Stimulated activated CD8-positive, alpha-beta memory T cell treated with anti-CD3 and anti-CD28 coated beads, Interleukin-12 subunit alpha, Interleukin-12 subunit beta, amount 100 ng/mL, for 4 hours (primary cell): ENCODE data around the gene KLHL36.
"Not testable (repeated sequence)": the region's sequence is repeated elsewhere in the genome, so short reads cannot be mapped to it uniquely, and the experiment has no call there.

Experiments used
- DNase-seq: peaks from one replicate; pipeline ENCODE4 v3.0.0-alpha.2; 2020; ENCODE audit warnings: low read depth

KLHL36 gene

DNA sequence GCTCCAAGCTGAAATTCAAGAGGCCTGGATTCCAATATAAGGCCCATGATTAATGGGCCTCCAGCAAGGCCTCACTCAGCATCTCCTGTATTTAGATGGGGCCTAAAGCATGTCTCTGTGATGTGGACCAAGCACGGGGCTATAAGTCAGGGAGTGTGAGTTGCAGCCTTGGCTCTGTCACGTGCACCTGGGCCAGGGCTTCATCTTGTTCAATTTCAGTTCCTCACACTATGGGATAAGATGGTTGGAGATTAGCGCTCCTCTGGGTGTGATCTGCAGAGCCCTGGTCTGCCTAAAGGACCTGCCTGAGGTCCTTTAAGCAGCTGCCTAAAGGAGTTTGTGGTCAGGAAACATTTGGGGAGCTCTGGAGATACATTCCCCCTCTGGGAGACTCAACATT lies 25.2 kb downstream of the KLHL36 start:
- DNase-seq = no peak

DNA sequence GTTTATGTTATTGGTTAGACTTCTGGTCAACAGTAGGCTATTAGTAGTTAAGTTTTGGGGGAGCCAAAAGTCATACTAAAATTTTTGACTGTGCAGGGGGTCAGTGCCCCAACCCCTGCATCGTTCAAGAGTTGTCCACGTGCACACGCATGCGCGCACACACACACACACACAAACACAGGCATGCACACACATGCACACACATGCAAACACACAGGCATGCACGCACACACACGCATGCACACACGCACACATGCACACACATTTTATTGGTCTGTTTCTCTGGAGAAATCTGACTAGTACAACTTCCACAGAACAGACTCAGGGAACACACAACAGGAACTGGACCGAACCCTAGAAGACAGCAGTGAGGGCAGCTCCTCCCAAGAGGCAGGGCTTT lies 27.1 kb downstream of the KLHL36 start:
- no peak for DNase-seq

DNA sequence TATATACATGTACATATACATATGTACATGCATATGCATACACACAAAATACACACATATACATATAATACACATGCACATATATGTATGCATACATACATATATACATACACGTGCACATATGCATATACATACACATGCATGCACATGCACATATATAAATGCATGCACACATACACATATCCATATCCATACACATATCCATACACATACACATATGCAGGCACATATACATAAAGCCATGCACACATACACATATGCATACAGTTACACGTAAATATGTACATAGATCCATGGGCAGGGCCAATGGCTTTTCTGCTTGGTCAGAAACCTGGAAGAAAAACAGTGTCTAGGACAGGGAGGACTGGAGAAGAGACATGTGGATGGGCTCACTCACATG lies 27.6 kb downstream of the KLHL36 start:
- no peak for DNase-seq

DNA sequence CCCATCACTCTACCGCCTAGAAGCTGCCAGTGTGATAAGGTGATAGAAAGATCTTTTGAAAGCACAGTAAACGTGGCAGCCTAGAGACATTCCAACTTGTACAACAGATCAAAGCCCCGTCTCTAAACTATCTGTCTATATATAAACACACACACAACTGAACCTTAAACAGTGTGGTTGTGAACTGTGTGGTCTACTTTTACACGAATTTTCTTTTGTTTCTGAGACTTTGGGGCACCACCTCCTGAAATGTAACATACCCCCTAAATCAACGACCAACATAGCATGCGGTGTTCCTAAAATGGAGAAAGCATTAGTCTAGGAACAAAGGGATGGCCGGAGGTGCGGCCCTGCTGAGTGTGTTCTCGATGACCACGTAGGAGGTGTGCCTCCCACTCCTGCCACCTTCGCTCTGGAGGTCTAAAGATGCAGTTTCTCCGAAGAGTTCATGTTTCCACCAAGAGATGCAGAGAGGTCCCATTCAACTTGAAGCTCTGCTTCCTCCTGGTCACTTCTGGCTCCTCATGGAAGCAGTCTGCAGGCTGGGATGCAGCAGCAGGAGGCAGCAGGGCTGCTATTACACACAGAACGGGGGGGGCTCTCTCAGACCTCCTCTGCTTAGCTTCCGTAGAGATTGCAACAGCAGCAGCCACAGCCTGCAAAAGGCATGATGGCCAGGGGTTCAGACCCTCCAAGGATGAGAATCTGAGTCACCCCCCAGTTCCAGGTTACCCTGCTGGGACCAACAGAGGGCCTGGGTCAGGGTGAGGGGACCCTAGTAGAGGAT lies 28.9 kb downstream of the KLHL36 start:
- no peak for DNase-seq

DNA sequence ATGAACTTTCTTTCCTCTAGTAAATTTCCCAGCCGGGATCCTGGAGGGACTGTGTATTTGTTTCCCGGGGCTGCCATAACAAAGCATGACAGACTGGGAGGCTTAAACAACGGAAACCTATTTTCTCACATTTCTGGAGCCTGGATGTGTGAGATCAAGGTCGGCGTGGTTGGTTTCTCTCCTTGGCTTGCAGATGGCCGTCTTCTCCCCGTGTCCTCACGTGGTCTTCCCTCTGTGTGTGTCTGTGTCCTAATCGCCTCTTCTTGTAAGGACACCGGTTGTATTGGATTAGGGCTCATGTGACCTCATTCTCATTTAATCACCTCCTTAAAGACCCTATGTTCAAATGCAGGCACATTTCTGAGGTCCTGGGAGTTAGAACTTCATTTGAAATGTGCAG lies 29.5 kb downstream of the KLHL36 start:
- no peak for DNase-seq

DNA sequence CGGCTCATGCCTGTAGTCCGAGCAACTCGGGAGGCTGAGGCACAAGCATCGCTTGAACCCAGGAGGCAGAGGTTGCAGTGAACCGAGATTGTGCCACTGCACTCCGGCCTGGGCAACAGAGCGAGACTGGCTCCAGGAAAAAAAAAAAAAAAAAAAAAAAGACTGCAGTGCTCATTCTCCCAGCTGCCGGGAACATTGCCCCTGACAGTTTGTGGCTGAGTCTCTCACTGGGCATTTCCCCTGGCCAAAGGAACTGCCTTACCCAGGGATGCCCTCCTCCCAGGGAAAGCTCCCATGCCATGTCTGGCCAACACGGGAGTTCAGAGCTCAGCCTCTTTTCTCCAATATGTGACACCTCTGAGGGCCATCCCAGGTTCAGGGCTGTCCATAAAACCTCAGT lies 30.2 kb downstream of the KLHL36 start:
- DNase-seq = no peak

DNA sequence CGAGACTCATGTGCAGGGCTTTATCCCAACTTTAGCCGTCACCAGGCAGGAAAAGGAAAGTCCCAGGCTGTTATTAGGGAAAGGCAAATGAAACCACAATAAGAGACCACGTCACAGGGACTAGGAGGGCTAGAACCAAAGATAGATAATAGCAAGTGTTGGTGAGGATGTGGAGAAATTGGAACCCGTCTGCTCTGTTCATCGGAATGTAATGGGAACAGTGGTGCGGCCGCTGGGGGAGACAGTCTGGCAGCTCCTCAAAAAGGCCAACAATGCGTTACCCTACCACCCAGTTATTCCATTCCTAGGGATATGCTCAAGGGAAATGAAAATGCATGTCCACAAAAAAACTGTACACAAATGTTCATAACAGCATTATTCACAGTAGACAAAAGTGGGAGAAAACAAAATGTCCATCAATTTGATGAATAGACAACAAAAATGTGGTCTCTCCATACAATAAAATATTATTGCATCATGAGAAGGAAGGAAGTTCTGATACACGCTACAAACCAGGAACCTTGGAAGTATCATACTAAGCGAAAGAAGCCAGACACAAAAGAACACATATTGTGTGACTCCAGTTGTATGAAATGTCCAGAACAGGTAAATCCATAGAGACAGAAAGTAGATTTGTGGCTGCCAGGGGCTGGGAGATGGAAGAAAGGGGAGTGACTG lies 32.0 kb downstream of the KLHL36 start:
- DNase-seq = no peak

DNA sequence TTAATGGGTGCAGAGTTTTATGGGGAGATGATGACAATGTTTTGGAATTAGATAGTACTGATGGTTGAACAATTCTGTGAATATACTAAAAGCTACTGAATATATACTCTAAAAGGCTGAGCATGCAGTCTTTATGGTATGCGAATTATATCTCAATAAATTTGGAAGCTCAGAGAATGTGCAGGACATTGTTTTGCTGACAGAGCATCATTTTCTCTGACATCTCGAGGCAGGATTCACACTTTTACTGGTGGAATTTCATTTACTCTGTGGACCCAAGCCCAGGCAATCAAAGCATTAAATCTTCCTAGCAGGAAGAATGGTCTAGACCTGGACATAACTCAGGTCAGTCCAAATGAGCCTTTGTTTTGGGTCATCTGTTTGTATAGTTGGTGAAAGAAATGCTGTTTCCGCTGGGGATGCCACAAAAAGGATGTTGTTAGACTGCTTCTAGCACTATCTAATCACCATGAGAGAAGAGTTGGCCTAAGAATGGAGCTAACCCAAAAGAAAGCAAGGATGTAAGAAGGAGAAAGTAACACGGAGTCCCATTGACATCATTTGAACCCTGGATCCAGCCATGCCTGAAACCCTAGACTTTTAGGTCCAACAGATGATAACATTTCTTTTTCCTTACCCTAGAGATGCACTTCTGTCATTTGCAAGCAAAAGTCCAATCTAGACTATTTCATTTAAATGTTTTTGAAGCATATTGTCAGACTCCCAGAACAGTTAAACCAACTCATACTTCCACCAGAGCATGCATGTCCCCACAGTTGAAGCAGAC lies 32.7 kb downstream of the KLHL36 start:
- no peak for DNase-seq

DNA sequence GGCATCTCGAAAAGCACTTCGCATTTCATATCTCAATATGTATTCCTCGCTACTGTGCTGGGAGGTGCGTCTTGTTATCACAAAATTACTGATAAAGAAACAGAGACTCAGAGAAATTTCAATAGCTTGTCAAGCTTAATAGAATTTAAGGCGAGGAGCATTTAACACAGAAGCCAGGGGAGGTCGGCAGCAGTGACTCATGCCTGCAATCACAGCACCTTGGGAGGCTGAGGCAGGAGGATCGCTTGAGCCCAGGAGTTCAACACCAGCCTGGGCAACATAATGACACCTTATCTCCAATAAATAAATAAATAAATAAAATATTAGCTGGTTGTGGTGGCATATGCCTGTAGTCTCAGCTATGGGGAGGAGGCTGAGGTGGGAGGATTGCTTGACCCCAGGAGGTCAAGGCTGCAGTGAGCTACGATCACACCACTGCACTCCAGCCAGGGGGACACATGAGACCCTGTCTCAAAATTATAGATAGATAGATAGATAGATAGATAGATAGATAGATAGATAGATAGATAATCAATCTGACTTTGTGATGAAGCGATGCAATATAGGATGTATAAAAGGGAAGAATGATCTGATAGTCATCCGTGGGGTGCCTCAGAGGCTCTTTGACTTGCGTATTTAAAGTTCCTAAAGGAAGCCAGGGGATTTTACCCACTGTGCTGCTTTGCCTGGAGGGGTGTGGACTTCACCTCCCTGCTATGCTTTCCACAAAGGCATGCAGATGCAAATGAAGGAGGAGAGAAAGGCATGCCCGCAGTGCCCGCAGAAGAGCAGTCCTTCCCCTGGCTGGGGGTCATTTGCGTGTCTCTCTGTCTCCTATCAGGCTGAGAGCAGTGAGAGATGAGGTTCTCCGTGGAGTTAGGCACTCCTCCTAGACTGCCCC lies 35.6 kb downstream of the KLHL36 start:
- DNase-seq = no peak

DNA sequence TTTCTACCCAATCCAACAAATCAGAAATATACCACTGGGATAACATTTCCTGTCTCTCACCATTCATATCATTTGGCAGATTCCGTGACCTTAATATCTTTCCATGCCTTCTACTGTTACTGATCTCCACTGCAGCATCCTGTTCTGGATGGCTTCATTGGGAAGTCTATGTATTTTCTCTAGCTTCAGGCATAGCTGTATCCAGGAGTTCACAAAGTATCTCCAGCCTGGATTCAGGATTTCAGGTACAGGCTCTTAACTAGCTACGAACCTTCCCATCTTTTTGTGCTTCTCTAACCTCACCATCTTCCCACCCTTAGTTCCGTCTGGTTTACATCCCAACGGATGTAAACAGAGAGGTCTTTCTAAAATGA lies 36.3 kb downstream of the KLHL36 start:
- no peak for DNase-seq

DNA sequence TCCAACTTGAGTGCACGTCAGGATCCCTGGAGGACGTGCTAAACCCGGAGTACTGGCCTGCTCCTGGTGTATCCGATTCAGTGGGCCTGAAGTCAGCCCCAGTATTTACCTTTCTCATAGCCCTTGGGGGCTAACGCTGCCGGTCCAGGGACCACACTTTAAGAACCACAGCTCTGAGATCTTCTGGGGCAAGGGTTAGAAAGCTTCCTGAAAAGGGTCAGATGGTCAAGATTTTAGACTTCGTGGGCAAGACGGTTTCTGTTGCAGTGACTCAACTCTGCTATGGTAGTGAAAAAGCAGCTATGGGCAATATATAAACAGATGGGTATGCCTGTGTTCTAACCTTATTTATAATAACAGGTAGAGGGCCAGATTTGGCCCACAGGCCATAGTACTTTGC lies 36.9 kb downstream of the KLHL36 start:
- no peak for DNase-seq

DNA sequence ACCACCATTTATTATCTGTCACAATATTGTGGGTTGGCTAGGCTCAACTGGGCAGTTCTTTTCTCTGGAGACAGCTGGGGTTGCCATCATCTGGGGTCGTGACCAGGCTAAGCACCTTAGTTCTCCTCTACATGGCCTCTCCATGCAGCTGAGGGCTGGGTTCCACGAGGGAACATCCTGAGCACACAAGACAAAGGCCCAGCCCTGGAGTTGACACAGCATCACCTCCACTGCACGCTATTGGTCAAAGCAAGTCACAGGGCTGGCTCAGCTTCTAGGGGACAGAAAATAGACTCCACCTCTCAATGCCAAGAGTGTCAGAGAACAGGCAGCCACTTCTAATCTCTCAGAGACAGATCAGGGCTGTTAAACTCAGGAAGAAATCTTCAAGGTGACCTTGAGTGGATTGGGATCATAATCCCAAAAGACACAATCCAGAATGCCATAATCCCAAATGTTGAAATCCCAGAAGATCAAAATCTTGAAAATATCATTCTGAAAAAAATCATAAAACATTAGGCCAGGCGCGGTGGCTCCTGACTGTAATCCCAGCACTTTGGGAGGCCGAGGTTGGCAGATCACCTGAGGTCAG lies 38.5 kb downstream of the KLHL36 start:
- DNase-seq = no peak

DNA sequence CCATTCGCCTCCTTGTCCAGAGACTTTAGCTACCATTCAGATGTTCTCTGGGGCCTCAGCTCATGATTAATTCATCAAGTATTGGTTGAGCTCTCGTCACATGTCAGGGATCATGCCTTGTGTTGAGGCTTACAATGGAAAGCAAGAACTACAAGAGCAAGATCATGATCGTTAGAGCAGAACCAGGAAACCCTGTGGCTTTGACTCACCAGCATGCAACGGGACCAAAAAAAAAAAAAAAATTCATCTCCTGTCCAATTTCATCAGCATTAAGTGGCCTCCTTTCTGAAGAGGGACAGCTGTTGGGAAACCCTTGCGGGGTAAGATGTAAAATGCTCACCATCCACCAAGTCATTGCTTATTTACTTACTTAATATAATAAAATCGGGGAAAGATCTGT lies 39.4 kb downstream of the KLHL36 start:
- no peak for DNase-seq

DNA sequence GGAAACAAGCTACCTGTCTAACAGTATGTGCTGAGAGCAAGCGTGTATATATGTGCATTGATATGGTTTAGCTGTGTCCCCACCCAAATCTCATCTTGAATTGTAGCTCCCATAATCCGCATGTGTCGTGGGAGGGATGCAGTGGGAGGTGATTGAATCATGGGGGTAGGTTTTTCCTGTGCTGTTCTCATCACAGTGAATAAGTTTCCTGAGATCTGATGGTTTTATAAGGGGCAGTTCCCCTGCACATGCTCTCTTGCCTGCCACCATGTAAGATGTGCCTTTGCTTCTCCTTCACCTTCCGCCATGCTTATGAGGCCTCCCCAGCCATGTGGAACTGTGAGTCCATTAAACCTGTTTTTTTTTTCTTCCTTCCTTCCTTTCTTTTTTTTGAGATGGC lies 39.9 kb downstream of the KLHL36 start:
- not testable (repeated sequence) for DNase-seq

DNA sequence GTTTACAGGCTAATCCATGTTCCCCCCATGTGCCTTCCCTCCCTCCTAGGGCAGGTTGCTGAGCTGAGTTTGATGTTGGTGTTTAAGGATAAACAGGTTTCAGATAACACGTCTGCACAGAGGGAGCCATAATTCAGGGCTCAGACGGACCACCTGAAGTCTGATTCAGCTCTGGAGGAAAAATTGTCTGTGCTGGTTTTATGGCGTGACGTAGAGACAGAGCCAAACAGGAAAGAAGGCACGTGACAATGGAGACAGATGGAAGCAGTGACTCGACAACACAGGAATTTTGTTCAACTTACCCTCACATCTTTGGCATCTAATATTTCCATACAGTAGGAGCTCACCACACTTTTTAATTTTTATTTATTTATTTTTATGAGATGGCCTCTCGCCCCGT lies 40.8 kb downstream of the KLHL36 start:
- no peak for DNase-seq

DNA sequence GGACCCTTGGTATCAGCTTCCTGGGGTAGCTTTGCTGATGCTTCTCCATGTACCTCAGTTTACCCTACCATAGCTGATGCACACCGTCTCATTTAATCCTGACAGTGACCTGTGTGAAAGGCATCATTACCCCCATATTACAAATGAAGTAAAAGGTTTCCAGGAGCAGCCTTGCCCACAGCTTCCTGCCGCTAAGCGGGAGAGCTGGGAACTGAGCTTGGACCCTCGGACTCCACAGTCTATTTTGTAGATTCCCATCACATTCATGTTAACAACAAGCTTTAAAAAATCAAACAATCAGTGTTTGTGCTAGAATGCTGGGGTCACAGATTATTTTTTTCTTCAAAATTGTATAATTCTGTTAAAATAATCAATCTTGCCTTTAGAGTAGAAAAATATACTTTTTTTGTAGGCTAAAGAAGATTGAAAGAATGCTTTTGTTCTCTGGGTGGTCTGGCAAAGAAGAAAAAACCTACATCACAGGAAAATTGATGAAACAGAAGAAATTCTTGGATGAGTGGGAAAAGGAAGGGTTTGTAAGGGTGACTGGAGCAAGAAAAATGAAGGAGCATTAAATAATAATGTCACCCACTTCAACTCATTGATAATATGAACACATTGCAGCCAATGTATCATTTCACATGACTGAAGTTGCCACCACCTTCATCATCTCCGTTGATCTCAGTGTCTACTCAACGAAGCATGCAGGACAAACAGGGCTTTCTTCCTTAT lies 41.9 kb downstream of the KLHL36 start:
- no peak for DNase-seq

DNA sequence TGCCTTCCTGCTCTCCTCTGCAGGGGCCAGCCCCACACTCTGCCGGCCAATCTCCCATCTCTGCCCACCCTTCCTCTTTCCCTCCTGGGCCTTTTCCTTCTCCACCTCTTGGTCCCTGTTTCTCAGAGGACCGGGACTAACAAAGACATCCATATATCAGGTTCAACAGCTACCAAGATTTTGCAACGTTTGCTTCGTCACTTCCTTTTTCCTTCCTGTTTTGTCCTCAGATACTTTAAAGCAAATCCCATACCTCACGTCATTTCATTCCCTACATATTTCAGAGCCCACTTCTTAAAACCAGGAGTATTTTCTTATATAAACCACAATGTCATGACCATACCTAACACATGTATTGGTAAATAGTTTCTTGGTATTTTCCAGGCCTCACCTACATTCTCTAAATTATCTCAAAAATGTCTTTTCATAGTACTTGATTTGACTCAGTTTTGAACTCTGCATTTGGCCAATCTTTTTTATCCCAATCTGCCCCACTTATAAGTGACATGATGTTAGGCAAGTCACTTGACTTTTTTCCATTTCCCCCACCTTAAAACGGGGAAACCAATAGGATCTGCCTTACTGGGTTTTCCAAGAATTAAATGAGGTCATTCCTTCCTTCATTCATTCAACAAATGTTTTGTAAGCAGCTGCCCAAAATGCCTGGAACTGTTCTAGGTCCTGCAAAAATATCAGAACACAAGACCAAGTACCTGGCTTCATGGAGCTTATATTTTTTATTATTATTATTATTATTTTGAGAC lies 44.3 kb downstream of the KLHL36 start:
- DNase-seq = no peak

DNA sequence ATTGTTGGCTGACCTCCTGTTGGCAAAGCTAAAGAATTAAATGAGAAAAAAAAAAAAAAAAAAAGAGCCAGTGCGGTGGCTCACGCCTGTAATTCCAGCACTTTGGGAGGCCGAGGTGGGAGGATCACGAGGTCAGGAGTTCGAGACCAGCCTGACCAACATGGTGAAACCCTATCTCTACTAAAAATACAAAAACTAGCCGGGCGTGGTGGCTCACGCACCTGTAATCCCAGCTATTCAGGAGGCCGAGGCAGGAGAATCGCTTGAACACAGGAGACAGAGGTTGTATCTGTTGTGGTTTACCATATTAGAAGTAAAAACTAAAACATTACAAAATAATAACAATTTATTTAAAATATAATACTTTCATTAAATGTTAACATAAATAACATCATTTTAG lies 45.6 kb downstream of the KLHL36 start:
- not testable (repeated sequence) for DNase-seq

DNA sequence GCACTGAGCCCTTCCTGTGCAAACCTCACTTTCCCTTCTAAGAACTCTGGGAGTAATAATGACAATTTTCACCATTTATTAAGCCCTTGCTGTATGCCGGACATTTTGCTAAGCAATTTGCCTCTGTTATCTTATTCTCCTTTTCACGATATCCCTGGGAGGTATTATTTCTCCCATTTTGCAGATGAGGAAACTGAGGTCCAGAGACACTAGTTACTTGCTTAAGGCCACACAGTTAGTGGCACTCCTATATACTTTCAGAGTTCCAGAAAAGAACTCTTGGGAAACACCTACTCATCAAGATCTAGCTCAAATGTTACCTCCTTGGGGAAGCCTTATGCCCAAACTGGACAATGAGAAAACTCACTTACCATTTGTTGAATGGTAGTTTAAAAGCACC lies 46.7 kb downstream of the KLHL36 start:
- DNase-seq = no peak

DNA sequence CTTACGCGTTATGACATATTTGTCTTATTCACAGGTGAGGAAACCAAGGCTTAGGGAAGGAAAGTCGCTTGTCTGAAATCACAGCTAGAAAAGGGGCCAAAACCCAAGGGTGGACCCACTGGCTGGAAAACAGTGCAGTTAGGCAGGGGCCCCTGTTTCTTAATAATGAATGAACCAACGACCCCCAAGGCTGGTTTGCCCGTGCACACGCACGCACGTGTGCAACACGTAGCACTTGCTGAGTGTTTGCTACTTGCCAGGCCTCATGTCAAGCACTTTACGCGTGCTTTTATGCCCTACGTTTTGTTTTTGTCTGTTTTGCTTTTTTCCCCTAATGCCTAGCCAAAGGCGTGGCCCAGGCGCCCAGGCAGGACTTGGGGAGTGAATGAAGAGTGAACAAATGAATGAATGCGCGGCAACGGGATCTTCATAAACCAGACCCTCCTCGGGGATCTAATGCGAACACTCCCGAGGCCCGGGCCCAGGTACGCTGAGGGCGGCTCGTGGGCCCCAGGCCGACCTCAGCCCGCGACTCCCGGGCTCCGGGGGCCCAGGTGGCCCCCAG lies 50.9 kb downstream of the KLHL36 start:
- DNase-seq = no peak
